Jurkat, Clone E6-1 (cell line): ENCODE measurements around the gene CTSV. TPM values are rescaled to one million over a fixed set of nuclear protein-coding genes. Genes with fewer than 3 reads are reported as not detected.
A peak's percentile ranks its signal among the peaks of the same experiment; 100 is the strongest.
"Not testable (repeated sequence)": the region's sequence is repeated elsewhere in the genome, so short reads cannot be mapped to it uniquely, and the experiment has no call there.

Experiments
- DNase-seq: peaks from one replicate; pipeline ENCODE4 v3.0.0-alpha.2; 2011; ENCODE audit warnings: low read depth, low spot score
- H3K4me3 ChIP-seq: 2 replicates; pipeline ENCODE4 v1.5.1; 2011; ENCODE audit warnings: mild to moderate bottlenecking, low read length, control low read depth, moderate library complexity
- polyA plus RNA-seq: library from polyadenylated mRNA; unstranded; fragments of >200 nt; gene quantifications from one replicate; pipeline ENCODE4 v1.2.1, GENCODE V29; 2012; ENCODE audit warnings: missing spikeins; ENCODE audit not compliant: insufficient read length, insufficient read depth

CTSV gene
- polyA plus RNA-seq, result 21.5 TPM

- peak within 1 kb of the TSS; percentile 52 for H3K4me3 ChIP-seq
- peak; percentile 85 for DNase-seq
These were observed at the start of gene CTSV for GRCh38 chr9:97038611-97039513. Gene CTSV (minus strand): TSS chr9:97039142. CDS start chr9:97038043, 1,099 bp downstream.

GRCh38 chr9:97087668-97088215, 48.8 kb upstream of the CTSV start:
- DNase-seq, H3K4me3 ChIP-seq: not testable (repeated sequence)

DNA sequence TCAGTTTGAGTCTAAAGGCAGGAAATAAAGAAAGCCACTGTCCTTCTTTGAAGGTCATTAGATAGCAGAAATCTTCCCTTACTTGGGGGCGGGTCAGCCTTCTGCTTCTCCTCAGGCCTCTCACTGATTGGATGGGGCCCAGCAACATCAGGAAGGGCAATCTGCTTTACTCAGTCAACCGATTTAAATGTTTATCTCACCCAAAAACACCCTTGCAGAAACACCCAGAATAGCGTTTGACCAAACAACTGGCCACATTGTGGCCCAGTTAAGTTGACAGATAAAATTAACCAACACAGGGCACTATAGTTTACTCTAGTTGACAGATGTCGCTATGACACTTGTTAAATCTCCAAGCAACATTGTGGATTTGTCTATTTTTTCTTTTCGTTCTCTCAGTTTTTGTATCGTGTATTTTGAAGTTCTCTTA, 45.6 kb upstream of the CTSV start:
- not testable (repeated sequence) for H3K4me3 ChIP-seq, DNase-seq

- no peak overlapping the region for H3K4me3 ChIP-seq
- DNase-seq, result no peak
These were observed 39.4 kb upstream of the CTSV start for GRCh38 chr9:97078362-97078761.

GRCh38 chr9:97077452-97078295, 38.7 kb upstream of the CTSV start:
- DNase-seq, result no peak
- H3K4me3 ChIP-seq, result no peak overlapping the region

DNA sequence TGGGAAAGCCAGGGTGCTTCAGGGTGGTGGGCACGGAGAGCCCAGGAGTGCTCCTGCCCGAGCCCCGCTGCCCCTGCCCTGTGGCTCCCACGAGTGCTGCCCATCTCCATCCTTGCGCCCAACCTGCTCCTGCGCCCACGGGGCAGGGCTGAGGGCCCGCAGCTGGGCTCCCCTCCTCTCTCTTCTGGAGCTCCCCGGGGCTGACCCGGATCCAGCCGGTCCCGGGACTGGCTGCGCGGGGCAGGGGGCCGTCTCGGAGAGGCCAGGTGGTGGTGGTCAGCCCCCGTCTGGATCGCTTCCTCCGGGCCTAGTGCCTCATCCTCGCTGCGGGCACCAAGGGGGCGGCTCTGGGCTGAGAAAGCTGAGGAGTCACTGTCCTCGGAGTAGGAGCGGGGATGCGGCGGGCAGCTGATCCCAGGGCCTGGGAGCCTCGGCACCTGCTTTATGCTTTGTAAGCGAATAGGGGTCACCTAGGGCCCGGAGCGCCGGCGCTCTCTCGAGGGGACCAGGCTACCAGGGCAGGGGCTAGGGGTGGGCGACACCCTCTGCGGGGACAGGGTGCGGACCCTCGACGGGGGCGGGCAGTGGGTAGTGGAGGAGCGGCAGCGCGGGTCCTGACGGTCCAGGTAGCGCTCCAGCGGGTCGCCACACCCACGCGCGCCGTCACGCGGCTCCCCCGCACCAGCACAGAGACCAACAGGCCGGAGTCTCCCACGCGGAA, 37.9 kb upstream of the CTSV start:
- not testable (repeated sequence) for DNase-seq, H3K4me3 ChIP-seq

DNA sequence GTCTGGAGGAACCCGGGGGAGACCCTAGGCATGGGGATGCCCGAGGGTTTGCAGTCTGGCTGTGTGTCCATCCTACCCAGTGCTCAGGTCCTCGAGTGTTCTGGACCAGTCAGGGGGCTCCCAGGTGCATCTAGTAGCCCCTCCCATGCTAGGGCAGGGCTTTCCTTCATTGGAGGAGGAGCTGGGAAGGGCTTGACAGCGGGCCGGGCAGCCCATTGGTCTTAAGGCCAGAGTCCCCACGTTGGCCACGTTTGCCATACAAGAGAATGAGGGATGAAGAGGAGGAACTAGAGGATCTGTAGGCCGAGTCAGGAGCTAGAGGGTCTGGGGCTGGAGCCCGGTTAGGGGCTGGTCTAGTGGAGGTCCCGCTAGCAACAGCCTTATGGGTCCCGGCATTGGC, 37.3 kb upstream of the CTSV start:
- DNase-seq, result no peak
- no peak overlapping the region for H3K4me3 ChIP-seq

DNA sequence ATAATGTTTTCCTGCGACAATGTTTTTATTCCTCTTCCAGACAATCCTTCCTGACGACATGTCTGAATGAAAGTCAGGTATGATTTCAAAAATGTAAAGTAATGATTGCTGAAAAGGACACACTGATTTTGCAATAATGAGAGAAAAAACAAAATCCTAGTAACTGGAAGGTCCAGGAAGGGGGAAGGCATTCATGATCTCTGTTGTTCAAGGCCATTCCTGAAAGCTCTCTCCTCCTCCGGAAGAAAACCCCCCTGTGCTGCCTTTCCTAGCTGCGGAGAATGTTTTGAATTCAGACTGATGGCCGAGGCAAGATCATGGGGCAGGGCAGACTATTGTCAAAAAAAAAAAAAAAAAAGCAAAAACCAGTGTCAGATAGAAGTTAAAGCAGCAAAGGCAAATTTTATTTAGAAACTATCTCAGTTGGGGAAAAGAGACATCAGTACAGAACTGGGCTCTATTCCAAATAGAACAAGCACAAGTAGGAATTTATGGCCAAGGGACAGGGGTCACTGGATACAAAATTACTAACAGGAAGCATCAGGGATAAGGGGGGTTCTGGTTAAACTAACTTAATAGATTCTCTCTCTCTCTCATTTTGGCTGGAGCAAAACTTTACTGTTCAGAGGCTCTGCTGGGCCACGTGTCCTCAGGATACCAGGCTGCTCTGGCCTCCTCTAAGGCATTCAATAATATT, 36.5 kb upstream of the CTSV start:
- H3K4me3 ChIP-seq, result no peak overlapping the region
- no peak for DNase-seq

- DNase-seq, result no peak
- no peak overlapping the region for H3K4me3 ChIP-seq
These were observed 34.6 kb upstream of the CTSV start for GRCh38 chr9:97073506-97073905.

GRCh38 chr9:97072285-97072776, 33.4 kb upstream of the CTSV start:
- no peak overlapping the region for H3K4me3 ChIP-seq
- DNase-seq, result no peak

GRCh38 chr9:97070325-97070724, 31.4 kb upstream of the CTSV start:
- H3K4me3 ChIP-seq, DNase-seq: not testable (repeated sequence)

GRCh38 chr9:97067490-97067889, 28.5 kb upstream of the CTSV start:
- DNase-seq, result no peak
- H3K4me3 ChIP-seq, result no peak overlapping the region

- no peak for DNase-seq
- H3K4me3 ChIP-seq, result no peak overlapping the region
These were observed 25.2 kb upstream of the CTSV start for GRCh38 chr9:97064176-97064575.

DNA sequence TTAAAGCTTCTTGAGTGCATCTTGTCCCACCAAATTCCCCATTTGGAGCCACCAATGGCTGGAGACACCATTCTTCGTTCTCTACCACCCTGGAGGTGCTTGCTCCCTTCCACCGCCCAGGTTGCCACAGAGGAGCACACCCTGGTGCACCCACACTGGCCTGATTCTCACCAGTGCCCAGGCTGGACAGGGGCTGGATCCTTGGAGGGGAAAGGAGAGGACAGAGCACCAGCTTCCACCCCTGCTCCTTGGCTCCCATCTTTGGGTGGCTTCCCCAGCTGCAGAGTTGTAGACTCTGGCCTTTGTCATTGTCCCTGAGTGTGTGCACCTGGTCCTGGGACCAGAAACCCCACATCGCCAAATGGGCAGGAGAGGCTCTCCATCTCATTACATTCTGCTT, 21.9 kb upstream of the CTSV start:
- DNase-seq, result no peak
- H3K4me3 ChIP-seq, result no peak overlapping the region

DNA sequence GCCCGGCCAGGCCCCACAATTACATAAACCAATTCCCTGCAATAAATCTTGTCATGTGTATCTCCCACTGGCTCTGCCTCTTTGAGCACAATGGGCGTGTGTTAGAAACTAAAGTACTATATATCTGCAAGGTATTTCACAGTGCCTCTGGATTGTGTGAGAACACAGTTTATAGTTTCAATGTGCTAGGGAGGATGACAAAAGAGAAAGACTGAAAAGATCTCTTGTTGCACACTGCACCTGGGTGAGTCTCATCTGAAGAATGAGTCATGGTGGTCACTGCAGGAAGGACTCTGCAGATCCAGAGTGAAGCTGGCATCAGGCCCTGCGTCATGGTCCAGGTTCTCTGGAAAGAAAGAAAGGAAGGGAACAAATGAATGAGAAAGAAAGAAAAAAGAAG, 20.7 kb upstream of the CTSV start:
- DNase-seq, result no peak
- H3K4me3 ChIP-seq, result no peak overlapping the region

DNA sequence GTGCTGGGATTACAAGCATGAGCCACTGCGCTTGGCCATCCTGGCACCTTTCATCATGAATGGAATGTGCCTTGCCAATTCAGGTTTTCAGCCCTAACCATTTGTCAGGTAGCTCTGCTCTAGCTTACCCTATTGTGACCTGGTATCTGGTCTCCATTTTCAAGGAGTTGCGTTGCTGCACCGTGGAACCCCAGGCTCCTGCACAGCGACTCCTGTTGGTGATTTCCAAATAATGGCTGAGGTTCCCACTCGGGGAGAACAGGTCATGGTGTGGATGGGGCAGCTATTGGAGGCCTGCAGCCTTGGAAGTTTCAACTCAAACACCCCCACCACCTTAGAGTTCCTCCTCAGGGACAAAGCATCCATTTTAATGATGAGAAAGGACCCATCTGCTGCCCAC, 18.7 kb upstream of the CTSV start:
- no peak for DNase-seq
- no peak overlapping the region for H3K4me3 ChIP-seq

DNA sequence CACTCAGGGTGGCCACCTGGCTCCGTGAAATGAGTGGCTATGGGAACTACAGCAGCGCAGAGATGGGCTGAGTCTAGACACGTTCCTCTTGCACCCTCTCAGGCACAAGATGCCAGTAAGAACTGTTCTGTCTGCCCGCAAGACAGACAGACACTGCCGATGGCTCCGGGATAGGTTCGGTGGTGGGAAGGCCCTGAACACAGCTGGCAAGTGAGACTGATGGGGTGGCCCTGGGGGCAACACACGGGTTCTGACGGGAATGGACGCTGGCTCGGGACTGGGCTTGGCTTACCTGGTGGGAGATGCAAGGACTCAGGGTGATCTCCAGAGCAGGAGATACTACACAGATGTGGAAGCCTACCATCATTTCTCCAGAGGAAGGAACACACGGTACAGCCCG, 16.9 kb upstream of the CTSV start:
- DNase-seq, H3K4me3 ChIP-seq: not testable (repeated sequence)

DNA sequence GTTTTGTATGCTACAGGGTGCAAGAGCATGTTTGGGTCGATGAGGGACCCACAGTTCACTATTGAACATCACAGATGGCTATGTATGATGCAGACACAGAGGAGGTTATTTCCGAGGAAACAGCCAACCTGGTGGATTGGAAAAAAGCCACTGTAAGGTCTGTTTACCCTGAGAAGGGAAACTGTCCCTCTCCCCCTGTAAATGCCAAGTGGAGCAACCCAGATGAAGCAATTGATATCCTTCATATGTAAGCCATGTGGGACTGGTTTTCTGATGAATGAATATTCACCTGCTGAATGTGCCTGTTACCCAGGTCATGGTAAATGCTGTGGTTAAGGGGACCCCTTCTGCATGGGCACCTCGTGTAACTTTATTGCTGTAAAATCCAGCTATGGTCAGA, 14.8 kb upstream of the CTSV start:
- DNase-seq, result no peak
- H3K4me3 ChIP-seq, result no peak overlapping the region
